Astrocyte of the cerebellum (primary cell): Measurements from ENCODE around the gene SLC9A9.

ENCODE experiments used
- DNase-seq: peaks from one replicate; pipeline ENCODE4 v3.0.0-alpha.2; 2011; ENCODE audit warnings: low read depth
- H3K4me3 ChIP-seq: 2 replicates; pipeline ENCODE4 v1.5.1; 2011; ENCODE audit warnings: mild to moderate bottlenecking, low read depth, low read length, moderate library complexity
- in situ Hi-C: cut with HindIII; loops from 2 replicates; pipeline ENCODE4 v1.10.0; 2017; ENCODE audit warnings: low sequenced_read_pairs
- TF ChIP-seq, protein P1 (sequence below): IDR thresholded peaks from 2 replicates; pipeline ENCODE4 v1.5.1; 2012; ENCODE audit warnings: low read length, low read depth, moderate library complexity, mild to moderate bottlenecking; ENCODE audit errors: missing control alignments

Gene SLC9A9

DNA sequence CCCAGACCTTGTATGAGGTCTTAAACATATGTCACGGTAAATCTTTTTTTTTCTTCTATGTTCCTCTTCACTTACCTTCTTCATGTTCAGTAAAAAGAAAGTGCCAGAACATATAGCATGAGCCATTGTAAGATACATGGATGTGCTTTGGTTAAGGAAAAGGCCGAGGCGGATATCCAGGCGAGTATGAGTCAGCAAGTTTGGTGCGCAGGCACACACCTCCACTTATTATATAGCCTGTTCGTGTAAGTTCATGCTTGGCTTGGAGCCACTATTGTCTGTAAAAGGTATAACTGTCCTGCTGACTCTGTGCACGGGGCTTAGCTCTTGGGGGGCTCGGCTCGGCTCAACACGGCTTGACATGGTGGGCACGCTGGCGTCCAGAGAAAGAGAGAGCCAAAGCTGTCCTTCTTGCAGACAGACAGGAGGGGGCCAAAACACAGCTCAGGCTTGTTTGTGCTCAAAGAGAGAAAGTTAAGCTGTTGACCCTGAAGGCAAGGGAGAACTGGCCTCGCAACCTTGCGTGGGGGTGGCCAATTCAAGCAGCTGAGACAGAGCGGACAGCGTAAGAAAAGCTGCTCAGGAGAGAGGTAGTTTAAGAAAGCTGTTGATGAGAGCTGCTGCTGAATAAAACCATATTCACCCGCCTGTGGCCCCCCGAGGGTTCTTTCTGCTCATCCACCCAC, 251.2 kb downstream of the SLC9A9 start:
- TF ChIP-seq, protein P1, sequence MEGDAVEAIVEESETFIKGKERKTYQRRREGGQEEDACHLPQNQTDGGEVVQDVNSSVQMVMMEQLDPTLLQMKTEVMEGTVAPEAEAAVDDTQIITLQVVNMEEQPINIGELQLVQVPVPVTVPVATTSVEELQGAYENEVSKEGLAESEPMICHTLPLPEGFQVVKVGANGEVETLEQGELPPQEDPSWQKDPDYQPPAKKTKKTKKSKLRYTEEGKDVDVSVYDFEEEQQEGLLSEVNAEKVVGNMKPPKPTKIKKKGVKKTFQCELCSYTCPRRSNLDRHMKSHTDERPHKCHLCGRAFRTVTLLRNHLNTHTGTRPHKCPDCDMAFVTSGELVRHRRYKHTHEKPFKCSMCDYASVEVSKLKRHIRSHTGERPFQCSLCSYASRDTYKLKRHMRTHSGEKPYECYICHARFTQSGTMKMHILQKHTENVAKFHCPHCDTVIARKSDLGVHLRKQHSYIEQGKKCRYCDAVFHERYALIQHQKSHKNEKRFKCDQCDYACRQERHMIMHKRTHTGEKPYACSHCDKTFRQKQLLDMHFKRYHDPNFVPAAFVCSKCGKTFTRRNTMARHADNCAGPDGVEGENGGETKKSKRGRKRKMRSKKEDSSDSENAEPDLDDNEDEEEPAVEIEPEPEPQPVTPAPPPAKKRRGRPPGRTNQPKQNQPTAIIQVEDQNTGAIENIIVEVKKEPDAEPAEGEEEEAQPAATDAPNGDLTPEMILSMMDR = no peak
- no peak for DNase-seq
- no peak overlapping the region for H3K4me3 ChIP-seq
- in situ Hi-C loops = no loop called here

DNA sequence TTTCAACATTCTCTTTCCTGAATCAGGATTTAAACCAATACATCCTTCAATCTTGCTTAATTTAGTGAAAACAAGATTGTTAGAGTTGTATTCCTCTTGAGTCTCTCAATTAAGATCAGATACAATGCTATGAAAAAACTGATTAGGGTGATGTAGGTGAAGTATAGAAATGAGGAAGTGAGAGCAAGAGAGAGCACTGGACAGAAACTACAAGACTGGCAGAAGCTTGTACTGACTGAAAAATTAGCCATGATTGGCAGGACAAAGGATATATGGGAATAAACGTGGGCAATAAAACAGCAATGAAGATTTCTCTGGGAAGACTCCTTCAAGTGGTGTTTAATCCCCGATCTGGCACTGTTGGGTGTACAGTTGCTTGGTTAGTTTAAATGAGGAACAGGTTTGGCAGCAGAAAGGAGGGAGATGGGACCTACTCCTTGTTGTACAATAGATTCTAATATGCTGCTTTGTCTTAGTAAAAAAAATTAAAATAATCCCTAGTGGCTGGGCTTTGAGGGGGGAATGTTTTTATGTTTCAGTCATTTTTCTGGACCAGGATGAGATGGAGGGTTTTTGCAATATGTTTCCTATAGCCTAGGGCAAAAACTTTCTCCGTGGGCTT, 252.7 kb downstream of the SLC9A9 start:
- H3K4me3 ChIP-seq = no peak overlapping the region
- in situ Hi-C loops = no loop called here
- TF ChIP-seq, protein P1 = no peak
- DNase-seq = no peak

DNA sequence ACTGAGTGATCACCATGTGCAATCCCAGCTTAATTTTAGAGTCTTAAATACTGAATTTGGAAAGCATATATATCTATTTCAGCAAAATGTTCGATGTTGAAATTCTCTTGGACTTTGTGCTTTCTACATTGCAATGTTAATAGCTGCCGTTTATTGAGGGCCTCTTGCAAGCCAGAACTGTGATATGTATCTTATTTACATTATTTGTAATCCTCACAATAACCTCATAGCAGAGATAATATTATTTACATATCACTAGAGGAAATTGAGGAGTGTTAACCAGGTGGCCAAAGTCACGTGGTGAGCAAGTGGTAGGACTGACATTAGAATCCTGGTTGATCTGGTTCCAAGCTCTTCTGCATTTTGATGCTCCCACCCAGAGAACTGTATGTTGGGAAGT, 254.1 kb downstream of the SLC9A9 start:
- H3K4me3 ChIP-seq = no peak overlapping the region
- no peak for DNase-seq
- in situ Hi-C loops = no loop called here
- TF ChIP-seq, protein P1 = no peak

DNA sequence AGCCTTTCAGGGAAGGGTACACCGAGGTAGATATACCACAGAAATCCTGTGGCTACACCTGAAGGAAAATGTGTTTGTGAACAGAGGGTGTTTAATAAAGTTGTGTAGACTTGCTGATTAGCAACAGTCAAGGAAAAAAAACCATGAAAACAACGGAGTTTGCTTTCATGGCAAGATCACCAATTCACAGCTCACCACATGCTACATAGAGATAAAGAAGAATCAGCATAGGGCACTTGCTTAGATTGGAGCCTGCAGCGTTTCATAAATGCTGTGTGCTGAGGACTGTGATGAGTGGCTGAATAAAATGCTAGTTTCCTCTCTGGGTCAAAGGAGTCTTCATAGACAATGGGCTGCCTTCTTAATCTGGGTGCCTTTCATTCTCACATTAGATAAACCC, 257.6 kb downstream of the SLC9A9 start:
- no peak for DNase-seq
- in situ Hi-C loops = no loop called here
- no peak overlapping the region for H3K4me3 ChIP-seq
- TF ChIP-seq, protein P1 = no peak

GRCh38 chr3:143586576-143586975, 261.7 kb downstream of the SLC9A9 start:
- in situ Hi-C loops = no loop called here
- TF ChIP-seq, protein P1 = no peak
- peak; percentile 78 for DNase-seq
- H3K4me3 ChIP-seq = no peak overlapping the region

DNA sequence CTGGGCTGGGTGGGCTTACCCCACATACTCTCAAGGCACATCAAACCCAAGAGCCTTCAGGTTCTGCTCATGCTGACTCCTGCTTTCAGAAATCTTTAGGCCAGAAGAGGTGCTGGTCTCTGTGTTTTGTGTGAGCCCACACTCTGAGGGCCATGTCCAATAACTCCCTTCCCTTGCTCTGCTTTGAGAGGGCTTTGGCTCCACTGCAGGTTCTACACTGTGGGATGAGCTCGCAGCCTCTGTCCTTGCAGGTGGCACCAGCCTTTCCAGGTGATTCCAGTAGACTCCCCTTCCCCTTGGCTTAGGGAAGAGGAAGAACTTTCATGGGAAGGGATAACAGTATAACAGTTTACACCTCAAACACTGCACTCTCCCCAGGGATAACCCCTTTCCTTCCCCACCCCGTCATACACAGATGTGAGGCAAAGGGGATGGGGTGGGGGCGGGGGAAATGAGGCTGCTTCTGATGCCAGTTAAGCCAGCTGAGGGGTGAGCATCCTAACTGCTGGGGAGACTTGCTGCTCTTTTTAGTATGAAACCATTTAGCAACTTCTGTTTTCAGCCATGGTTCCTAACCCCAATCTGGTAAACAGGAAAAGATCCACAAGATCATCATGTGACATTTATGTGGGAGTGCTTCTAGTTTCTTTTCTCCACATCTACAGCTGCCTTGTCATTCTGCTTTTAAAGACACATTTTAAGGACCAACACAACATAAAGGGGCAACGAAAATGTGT, 262.4 kb downstream of the SLC9A9 start:
- TF ChIP-seq, protein P1 = no peak
- DNase-seq = no peak
- in situ Hi-C loops = no loop called here
- H3K4me3 ChIP-seq = no peak overlapping the region
